ENCODE measurements around the gene UBE2L6.

The UBE2L6 gene

DNA sequence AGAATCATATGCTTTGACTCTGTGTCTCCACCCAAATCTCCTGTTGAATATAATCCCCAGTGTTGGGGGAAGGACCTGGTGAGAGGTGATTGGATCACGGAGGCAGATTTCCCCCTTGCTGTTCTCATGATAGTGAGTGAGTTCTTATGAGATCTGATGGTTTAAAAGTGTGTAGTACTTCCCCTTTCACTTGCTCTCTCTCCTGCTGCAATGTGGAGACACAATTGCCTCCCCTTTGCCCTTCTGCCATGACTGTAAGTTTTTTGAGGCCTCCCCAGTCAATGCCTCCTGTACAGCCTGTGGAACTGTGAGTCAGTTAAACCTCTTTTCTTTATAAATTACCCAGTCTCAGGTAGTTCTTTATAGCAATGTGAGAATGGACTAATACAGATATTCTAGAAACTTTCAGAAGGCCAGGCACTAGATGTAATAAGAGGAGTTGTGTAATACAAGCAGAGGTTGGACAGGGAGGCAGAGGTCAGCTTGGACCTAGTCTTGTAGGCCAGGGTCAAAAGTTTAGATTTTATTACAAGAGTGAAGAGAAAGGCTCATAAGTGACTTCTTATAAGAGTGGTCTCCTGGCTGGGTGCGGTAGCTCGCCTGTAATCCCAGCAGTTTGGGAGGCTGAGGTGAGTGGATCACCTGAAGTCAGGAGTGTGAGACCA, 20.7 kb upstream of the UBE2L6 start:
- Histone ChIP-seq H3K36me3 (ENCODE audit: low read length) (no peaks in the 10 kb centered on the region), H4K20me1 (ENCODE audit: low read depth, low read length) (no peaks in the 10 kb centered on the region), H3K79me2 (ENCODE audit: insufficient read depth, low read length) (no peaks in the 10 kb centered on the region), H3F3A (ENCODE audit: insufficient read depth) (no peaks in the 10 kb centered on the region), H3K4me3 (ENCODE audit: insufficient read depth, low read length, poor library complexity, severe bottlenecking) (no peak overlapping the region), H3K27ac (ENCODE audit: low read depth, low read length) (no peak overlapping the region), H3K9me3 (ENCODE audit: insufficient read depth, low read length) (no peaks in the 10 kb centered on the region), H3K27me3 (ENCODE audit: low read length) (no peaks in the 10 kb centered on the region), H3K9me2 (replicated peaks; ENCODE audit: insufficient read depth, low read length) (no peaks in the 10 kb centered on the region), H3K9ac (ENCODE audit: low read length) (no peak overlapping the region), H2AFZ (ENCODE audit: low read depth, low read length, severe bottlenecking) (no peak overlapping the region), H3K4me2 (ENCODE audit: low read depth, low read length, poor library complexity, severe bottlenecking) (no peak overlapping the region)
- no peak for TF ChIP-seq EZH2phosphoT487 (conservative IDR thresholded peaks at IDR 0.05; ENCODE audit: low read length)
- TF ChIP-seq, protein P1, sequence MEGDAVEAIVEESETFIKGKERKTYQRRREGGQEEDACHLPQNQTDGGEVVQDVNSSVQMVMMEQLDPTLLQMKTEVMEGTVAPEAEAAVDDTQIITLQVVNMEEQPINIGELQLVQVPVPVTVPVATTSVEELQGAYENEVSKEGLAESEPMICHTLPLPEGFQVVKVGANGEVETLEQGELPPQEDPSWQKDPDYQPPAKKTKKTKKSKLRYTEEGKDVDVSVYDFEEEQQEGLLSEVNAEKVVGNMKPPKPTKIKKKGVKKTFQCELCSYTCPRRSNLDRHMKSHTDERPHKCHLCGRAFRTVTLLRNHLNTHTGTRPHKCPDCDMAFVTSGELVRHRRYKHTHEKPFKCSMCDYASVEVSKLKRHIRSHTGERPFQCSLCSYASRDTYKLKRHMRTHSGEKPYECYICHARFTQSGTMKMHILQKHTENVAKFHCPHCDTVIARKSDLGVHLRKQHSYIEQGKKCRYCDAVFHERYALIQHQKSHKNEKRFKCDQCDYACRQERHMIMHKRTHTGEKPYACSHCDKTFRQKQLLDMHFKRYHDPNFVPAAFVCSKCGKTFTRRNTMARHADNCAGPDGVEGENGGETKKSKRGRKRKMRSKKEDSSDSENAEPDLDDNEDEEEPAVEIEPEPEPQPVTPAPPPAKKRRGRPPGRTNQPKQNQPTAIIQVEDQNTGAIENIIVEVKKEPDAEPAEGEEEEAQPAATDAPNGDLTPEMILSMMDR (IDR thresholded peaks at IDR 0.05; ENCODE audit: insufficient read depth, low read length, poor library complexity, severe bottlenecking) = no peak

GRCh38 chr11:57586711-57587245, 19.3 kb upstream of the UBE2L6 start:
- no peak overlapping the region for H3K9ac ChIP-seq (ENCODE audit: low read length)
- no peak overlapping the region for H3K4me2 ChIP-seq (ENCODE audit: low read depth, low read length, poor library complexity, severe bottlenecking)
- H3K27me3 ChIP-seq (ENCODE audit: low read length) = no peaks in the 10 kb centered on the region
- TF ChIP-seq EZH2phosphoT487 (conservative IDR thresholded peaks at IDR 0.05; ENCODE audit: low read length) = no peak
- TF ChIP-seq, protein P1 (IDR thresholded peaks at IDR 0.05; ENCODE audit: insufficient read depth, low read length, poor library complexity, severe bottlenecking) = no peak
- H3K27ac ChIP-seq (ENCODE audit: low read depth, low read length) = no peak overlapping the region
- H3K79me2 ChIP-seq (ENCODE audit: insufficient read depth, low read length) = no peaks in the 10 kb centered on the region
- H3F3A ChIP-seq (ENCODE audit: insufficient read depth) = no peaks in the 10 kb centered on the region
- no peaks in the 10 kb centered on the region for H3K36me3 ChIP-seq (ENCODE audit: low read length)
- no peak overlapping the region for H3K4me3 ChIP-seq (ENCODE audit: insufficient read depth, low read length, poor library complexity, severe bottlenecking)
- H3K9me2 ChIP-seq (replicated peaks; ENCODE audit: insufficient read depth, low read length) = no peaks in the 10 kb centered on the region
- no peak overlapping the region for H2AFZ ChIP-seq (ENCODE audit: low read depth, low read length, severe bottlenecking)
- no peaks in the 10 kb centered on the region for H3K9me3 ChIP-seq (ENCODE audit: insufficient read depth, low read length)
- H4K20me1 ChIP-seq (ENCODE audit: low read depth, low read length) = no peaks in the 10 kb centered on the region

GRCh38 chr11:57585301-57585700, 17.8 kb upstream of the UBE2L6 start:
- Histone ChIP-seq H2AFZ (ENCODE audit: low read depth, low read length, severe bottlenecking) (no peak overlapping the region), H3K4me3 (ENCODE audit: insufficient read depth, low read length, poor library complexity, severe bottlenecking) (no peak overlapping the region), H3K9me2 (replicated peaks; ENCODE audit: insufficient read depth, low read length) (no peaks in the 10 kb centered on the region), H3K27me3 (ENCODE audit: low read length) (no peaks in the 10 kb centered on the region), H3K9me3 (ENCODE audit: insufficient read depth, low read length) (no peaks in the 10 kb centered on the region), H3K36me3 (ENCODE audit: low read length) (no peaks in the 10 kb centered on the region), H3K27ac (ENCODE audit: low read depth, low read length) (peak overlapping the region; percentile 44), H3F3A (ENCODE audit: insufficient read depth) (no peaks in the 10 kb centered on the region), H3K9ac (ENCODE audit: low read length) (no peak overlapping the region), H3K79me2 (ENCODE audit: insufficient read depth, low read length) (no peaks in the 10 kb centered on the region), H3K4me2 (ENCODE audit: low read depth, low read length, poor library complexity, severe bottlenecking) (no peak overlapping the region), H4K20me1 (ENCODE audit: low read depth, low read length) (no peaks in the 10 kb centered on the region)
- TF ChIP-seq, protein P1 (IDR thresholded peaks at IDR 0.05; ENCODE audit: insufficient read depth, low read length, poor library complexity, severe bottlenecking) = no peak
- TF ChIP-seq EZH2phosphoT487 (conservative IDR thresholded peaks at IDR 0.05; ENCODE audit: low read length) = no peak
